ENCODE measurements around the gene XIAP. TPM values are rescaled to one million over a fixed set of nuclear protein-coding genes. Genes with fewer than 3 reads are reported as not detected.
"Not testable (repeated sequence)": the region's sequence is repeated elsewhere in the genome, so short reads cannot be mapped to it uniquely, and the experiment has no call there.

Gene XIAP
- total RNA-seq, 1 experiment from 2014 or later, result 29.2 TPM

DNA sequence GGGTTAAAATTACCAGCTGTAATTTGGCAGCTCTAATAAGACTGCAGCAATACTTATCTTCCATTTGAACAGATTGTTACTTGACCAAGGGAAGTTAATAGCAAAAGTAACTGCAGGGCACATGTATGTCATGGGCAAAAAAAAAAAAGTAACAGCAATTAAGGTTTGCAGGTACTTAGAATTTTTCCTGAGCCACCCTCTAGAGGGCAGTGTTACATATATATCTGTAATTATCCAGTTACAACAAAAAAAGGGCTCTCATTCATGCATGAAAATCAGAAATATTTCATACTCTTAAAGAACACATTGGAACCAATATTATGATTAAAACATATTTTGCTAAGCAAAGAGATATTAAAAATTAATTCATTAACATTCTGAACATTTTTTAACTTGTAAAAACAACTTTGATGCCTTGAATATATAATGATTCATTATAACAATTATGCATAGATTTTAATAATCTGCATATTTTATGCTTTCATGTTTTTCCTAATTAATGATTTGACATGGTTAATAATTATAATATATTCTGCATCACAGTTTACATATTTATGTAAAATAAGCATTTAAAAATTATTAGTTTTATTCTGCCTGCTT is 25.1 kb downstream of the XIAP start:
- DNase-seq, result peak; percentile 68
- H3K9ac ChIP-seq (ENCODE audit: low read length), result no peak overlapping the region
- no peaks in the 10 kb centered on the region for H3F3A ChIP-seq (ENCODE audit: low read length, unreplicated experiment)
- ChIA-PET POLR2A (ENCODE audit: unreplicated experiment) (no interaction called here), CTCF (interaction anchor here (0.6 to 1.0 kb wide), 3 partner anchors 52 to 1407 kb away, joined by 3 to 4 read pairs (median 3); no protein-coding TSS in a partner anchor)
- H3K9me2 ChIP-seq (replicated peaks; ENCODE audit: low read length), result no peaks in the 10 kb centered on the region
- no peak overlapping the region for H3K4me3 ChIP-seq (ENCODE audit: low read length)
- peaks cover 33% of the 10 kb centered on the region for H3K79me2 ChIP-seq (ENCODE audit: low read length)
- ATAC-seq, result peak; percentile 50
- H3K9me3 ChIP-seq (ENCODE audit: low read length), result no peaks in the 10 kb centered on the region
- no peaks in the 10 kb centered on the region for H3K27me3 ChIP-seq (ENCODE audit: low read length)
- TF ChIP-seq, protein P1, sequence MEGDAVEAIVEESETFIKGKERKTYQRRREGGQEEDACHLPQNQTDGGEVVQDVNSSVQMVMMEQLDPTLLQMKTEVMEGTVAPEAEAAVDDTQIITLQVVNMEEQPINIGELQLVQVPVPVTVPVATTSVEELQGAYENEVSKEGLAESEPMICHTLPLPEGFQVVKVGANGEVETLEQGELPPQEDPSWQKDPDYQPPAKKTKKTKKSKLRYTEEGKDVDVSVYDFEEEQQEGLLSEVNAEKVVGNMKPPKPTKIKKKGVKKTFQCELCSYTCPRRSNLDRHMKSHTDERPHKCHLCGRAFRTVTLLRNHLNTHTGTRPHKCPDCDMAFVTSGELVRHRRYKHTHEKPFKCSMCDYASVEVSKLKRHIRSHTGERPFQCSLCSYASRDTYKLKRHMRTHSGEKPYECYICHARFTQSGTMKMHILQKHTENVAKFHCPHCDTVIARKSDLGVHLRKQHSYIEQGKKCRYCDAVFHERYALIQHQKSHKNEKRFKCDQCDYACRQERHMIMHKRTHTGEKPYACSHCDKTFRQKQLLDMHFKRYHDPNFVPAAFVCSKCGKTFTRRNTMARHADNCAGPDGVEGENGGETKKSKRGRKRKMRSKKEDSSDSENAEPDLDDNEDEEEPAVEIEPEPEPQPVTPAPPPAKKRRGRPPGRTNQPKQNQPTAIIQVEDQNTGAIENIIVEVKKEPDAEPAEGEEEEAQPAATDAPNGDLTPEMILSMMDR (conservative IDR thresholded peaks at IDR 0.05; ENCODE audit: low read depth, low read length), result peak; percentile 70
- no peak for TF ChIP-seq EZH2 (IDR thresholded peaks at IDR 0.05; ENCODE audit: low read length, unreplicated experiment)
- no peaks in the 10 kb centered on the region for H4K20me1 ChIP-seq (ENCODE audit: low read length)
- no TSS peak for BruUV-seq (replicated peaks)
- no peak overlapping the region for H2AFZ ChIP-seq (ENCODE audit: low read length)
- intact Hi-C loops (cut with micrococcal nuclease), result loop anchor here (1.0 to 2.0 kb wide), 2 partner anchors 52 to 74 kb away; no protein-coding TSS in a partner anchor
- H3K4me1 ChIP-seq (ENCODE audit: insufficient read depth, low read length), result peaks cover 13% of the 10 kb centered on the region
- peaks cover 9% of the 10 kb centered on the region for H3K36me3 ChIP-seq (ENCODE audit: low read depth, low read length)
- H3K4me2 ChIP-seq (ENCODE audit: low read length), result no peak overlapping the region
- H3K27ac ChIP-seq (ENCODE audit: low read length), result no peak overlapping the region

DNA sequence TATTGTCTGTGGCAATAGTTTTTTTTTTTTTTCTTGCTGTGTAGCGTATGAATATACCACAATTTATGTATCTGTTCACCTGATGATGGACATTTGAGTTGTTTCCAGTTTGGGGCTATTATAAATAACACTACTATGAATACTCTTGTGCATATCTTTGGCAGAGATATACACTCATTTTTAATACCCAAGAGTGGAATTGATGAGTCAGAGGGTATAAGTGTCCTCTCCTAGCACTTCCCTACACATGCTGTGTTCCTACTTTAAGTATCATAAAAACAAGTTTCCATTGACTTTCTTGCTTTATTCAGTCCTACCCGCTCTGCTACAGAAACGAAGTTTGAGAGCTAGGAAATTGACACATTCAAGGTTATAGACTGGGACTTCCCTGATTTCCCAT is 39.8 kb downstream of the XIAP start:
- DNase-seq (no peak), ATAC-seq (0 out of 2 replicates have a peak, but pooled peaks have one; percentile 27)
- no peaks in the 10 kb centered on the region for H3K27me3 ChIP-seq (ENCODE audit: low read length)
- no peak overlapping the region for H3K27ac ChIP-seq (ENCODE audit: low read length)
- POLR2A ChIA-PET (ENCODE audit: unreplicated experiment), result no interaction called here
- no peak overlapping the region for H2AFZ ChIP-seq (ENCODE audit: low read length)
- H4K20me1 ChIP-seq (ENCODE audit: low read length), result 0 out of 2 replicates have a peak, but pooled peaks cover 3% of the 10 kb centered on the region
- no peaks in the 10 kb centered on the region for H3K4me1 ChIP-seq (ENCODE audit: insufficient read depth, low read length)
- no peak overlapping the region for H3K9ac ChIP-seq (ENCODE audit: low read length)
- no peaks in the 10 kb centered on the region for H3K9me2 ChIP-seq (replicated peaks; ENCODE audit: low read length)
- no peak overlapping the region for H3K4me2 ChIP-seq (ENCODE audit: low read length)
- no peaks in the 10 kb centered on the region for H3K9me3 ChIP-seq (ENCODE audit: low read length)
- TF ChIP-seq EZH2phosphoT487 (IDR thresholded peaks at IDR 0.05; ENCODE audit: borderline replicate concordance, low read length) (no peak), EZH2 (IDR thresholded peaks at IDR 0.05; ENCODE audit: low read length, unreplicated experiment) (no peak)
- TF ChIP-seq, protein P1 (conservative IDR thresholded peaks at IDR 0.05; ENCODE audit: low read depth, low read length), result no peak
- no peaks in the 10 kb centered on the region for H3F3A ChIP-seq (ENCODE audit: low read length, unreplicated experiment)
- peaks cover 17% of the 10 kb centered on the region for H3K36me3 ChIP-seq (ENCODE audit: low read depth, low read length)
- no TSS peak for BruUV-seq (replicated peaks)
- intact Hi-C loops (cut with micrococcal nuclease), result no loop called here
- no peaks in the 10 kb centered on the region for H3K79me2 ChIP-seq (ENCODE audit: low read length)
- CTCF ChIA-PET, result no interaction called here
- no peak overlapping the region for H3K4me3 ChIP-seq (ENCODE audit: low read length)

DNA sequence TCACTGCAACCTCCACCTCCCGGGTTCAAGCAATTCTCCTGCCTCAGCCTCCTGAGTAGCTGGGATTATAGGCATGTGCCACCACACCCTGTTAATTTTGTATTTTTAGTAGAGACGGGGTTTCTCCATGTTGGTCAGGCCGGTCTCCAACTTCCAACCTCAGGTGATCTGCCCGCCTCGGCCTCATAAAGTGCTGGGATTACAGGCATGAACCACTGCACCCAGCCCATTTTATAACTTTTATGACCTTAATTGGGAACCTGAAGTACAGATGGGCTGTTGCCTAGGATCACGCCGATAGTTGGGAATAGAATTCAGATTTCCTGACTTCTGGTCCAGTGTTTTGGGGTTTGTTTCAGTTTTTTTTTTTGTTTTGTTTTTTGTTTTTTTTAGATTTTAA is 43.4 kb downstream of the XIAP start:
- H3K4me3 ChIP-seq (ENCODE audit: low read length); H2AFZ ChIP-seq (ENCODE audit: low read length); H3K4me1 ChIP-seq (ENCODE audit: insufficient read depth, low read length); DNase-seq; POLR2A ChIA-PET (ENCODE audit: unreplicated experiment); CTCF ChIA-PET; H3K9me2 ChIP-seq (replicated peaks; ENCODE audit: low read length); H4K20me1 ChIP-seq (ENCODE audit: low read length); H3K79me2 ChIP-seq (ENCODE audit: low read length); H3F3A ChIP-seq (ENCODE audit: low read length, unreplicated experiment); H3K9me3 ChIP-seq (ENCODE audit: low read length); intact Hi-C loops (cut with micrococcal nuclease); H3K27me3 ChIP-seq (ENCODE audit: low read length); H3K9ac ChIP-seq (ENCODE audit: low read length); BruUV-seq (replicated peaks); ATAC-seq; H3K4me2 ChIP-seq (ENCODE audit: low read length); H3K27ac ChIP-seq (ENCODE audit: low read length): not testable (repeated sequence)
- peaks cover 15% of the 10 kb centered on the region for H3K36me3 ChIP-seq (ENCODE audit: low read depth, low read length)

All from PC-3 (cell line).